HG02623 (cell line): ENCODE data around the gene TAAR9.
"Not testable (repeated sequence)": the region's sequence is repeated elsewhere in the genome, so short reads cannot be mapped to it uniquely, and the experiment has no call there.

Experiments
- ATAC-seq: cut with Tn5 transposase; IDR thresholded peaks from one replicate; pipeline ENCODE4 v1.9.1; 2021; ENCODE audit warnings: moderate library complexity; ENCODE audit not compliant: unreplicated experiment

TAAR9 gene

GRCh38 chr6:132513831-132514545 lies 24.1 kb upstream of the TAAR9 start:
- no peak for ATAC-seq

GRCh38 chr6:132515386-132515785 lies 22.7 kb upstream of the TAAR9 start:
- no peak for ATAC-seq

- no peak for ATAC-seq
Observed at GRCh38 chr6:132520953-132521352, 17.1 kb upstream of the TAAR9 start.

GRCh38 chr6:132524646-132525045 lies 13.4 kb upstream of the TAAR9 start:
- no peak for ATAC-seq

GRCh38 chr6:132525866-132526265 lies 12.2 kb upstream of the TAAR9 start:
- ATAC-seq, result no peak

- ATAC-seq, result no peak
Observed at GRCh38 chr6:132526461-132526860, 11.6 kb upstream of the TAAR9 start.

GRCh38 chr6:132527791-132528190 lies 10.3 kb upstream of the TAAR9 start:
- ATAC-seq, result no peak

GRCh38 chr6:132530293-132530974 lies 7.6 kb upstream of the TAAR9 start:
- peak; percentile 93 for ATAC-seq

GRCh38 chr6:132534546-132534945 lies 3.5 kb upstream of the TAAR9 start:
- not testable (repeated sequence) for ATAC-seq

- no peak for ATAC-seq
Observed at GRCh38 chr6:132537145-132537544, 932 bp upstream of the TAAR9 start.

- ATAC-seq, result no peak
Observed at GRCh38 chr6:132544826-132545225, 6.7 kb downstream of the TAAR9 start.

- ATAC-seq, result no peak
Observed at GRCh38 chr6:132548746-132549463, 10.8 kb downstream of the TAAR9 start.

GRCh38 chr6:132551214-132551613 lies 13.1 kb downstream of the TAAR9 start:
- no peak for ATAC-seq

GRCh38 chr6:132552372-132552771 lies 14.3 kb downstream of the TAAR9 start, which contains the start of gene TAAR8:
Gene TAAR8, plus strand, starts transcription at chr6:132552672. Its CDS starts 21 bp downstream, at chr6:132552693.
- no peak for ATAC-seq

- ATAC-seq, result not testable (repeated sequence)
Observed at GRCh38 chr6:132560087-132560486, 22.0 kb downstream of the TAAR9 start.

- no peak for ATAC-seq
Observed at GRCh38 chr6:132566404-132566803, 28.3 kb downstream of the TAAR9 start.

- no peak for ATAC-seq
Observed at GRCh38 chr6:132567566-132567965, 29.5 kb downstream of the TAAR9 start.

GRCh38 chr6:132568611-132569010 lies 30.5 kb downstream of the TAAR9 start:
- no peak for ATAC-seq

- ATAC-seq, result no peak
Observed at GRCh38 chr6:132569170-132569569, 31.1 kb downstream of the TAAR9 start.

GRCh38 chr6:132570221-132570777 lies 32.2 kb downstream of the TAAR9 start, which contains the start of gene TAAR6:
Gene TAAR6, plus strand, starts transcription at chr6:132570322. Its CDS starts 0 bp downstream, at chr6:132570322.
- ATAC-seq, result no peak

- ATAC-seq, result no peak
Observed at GRCh38 chr6:132571774-132572173, 33.7 kb downstream of the TAAR9 start.
